ENCODE measurements around the gene UBASH3A.

The UBASH3A gene

DNA sequence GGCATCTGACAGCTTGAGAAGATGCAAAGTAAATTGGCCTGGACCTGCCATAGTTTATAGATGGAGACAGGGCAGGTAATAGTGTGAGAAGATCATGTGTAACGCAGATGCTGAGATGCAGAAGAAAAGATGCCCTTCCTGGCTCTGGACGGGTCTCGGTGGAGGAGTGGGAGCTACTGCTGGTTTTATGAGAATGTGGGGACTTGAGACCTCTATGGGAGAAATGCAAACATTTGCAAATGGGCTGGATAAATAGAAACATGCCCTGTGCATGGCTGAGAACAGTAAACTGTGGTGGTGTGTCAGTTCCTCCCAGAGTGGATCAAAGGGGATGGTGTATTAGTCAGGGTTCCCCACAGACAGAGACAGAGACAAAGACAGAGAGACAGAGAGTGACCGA, 21.9 kb downstream of the UBASH3A start:
- Histone ChIP-seq H3K27me3 (ENCODE audit: control insufficient read depth in 1 of 2, insufficient read depth in 2 of 2, low read length in 2 of 2) (no peaks in the 10 kb centered on the region), H3K36me3 (ENCODE audit: control insufficient read depth in 1 of 2, insufficient read depth in 2 of 2, low read length in 2 of 2) (no peaks in the 10 kb centered on the region), H3K4me3 (ENCODE audit: low read depth in 1 of 2, low read length in 2 of 2) (no peak overlapping the region), H3K9me3 (ENCODE audit: control insufficient read depth in 1 of 2, low read length in 2 of 2) (no peaks in the 10 kb centered on the region), H3K27ac (ENCODE audit: low read depth, low read length) (no peak overlapping the region), H3K9ac (ENCODE audit: low read depth in 1 of 2, low read length in 2 of 2) (no peak overlapping the region), H3K4me1 (ENCODE audit: control insufficient read depth in 1 of 2, insufficient read depth in 2 of 2, low read length in 2 of 2) (peaks cover 8 to 28% of the 10 kb centered on the region in 2 donors)

DNA sequence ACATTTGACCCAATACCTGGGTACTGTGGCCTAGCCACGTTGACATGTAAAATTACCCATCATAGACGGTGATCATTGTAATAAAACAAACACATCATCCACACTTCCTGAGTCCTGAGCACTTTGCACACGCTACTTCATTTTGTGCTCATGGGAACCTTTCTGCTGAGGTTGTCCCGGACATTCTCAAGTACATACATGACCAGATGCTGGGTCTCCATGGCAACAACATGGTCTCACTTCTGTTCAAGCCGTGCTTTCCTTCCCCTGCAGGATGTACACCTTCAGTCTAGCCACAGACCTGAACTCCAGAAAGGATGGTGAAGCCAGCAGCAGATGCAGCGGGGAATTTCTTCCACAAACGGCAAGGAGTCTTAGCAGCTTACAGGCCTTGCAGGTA, 22.7 kb downstream of the UBASH3A start:
- Histone ChIP-seq H3K4me1 (ENCODE audit: control insufficient read depth in 1 of 2, insufficient read depth in 2 of 2, low read length in 2 of 2) (peaks cover 0 to 21% of the 10 kb centered on the region in 2 donors), H3K27me3 (ENCODE audit: control insufficient read depth in 1 of 2, insufficient read depth in 2 of 2, low read length in 2 of 2) (no peaks in the 10 kb centered on the region), H3K9ac (ENCODE audit: low read depth in 1 of 2, low read length in 2 of 2) (no peak overlapping the region), H3K9me3 (ENCODE audit: control insufficient read depth in 1 of 2, low read length in 2 of 2) (no peaks in the 10 kb centered on the region), H3K36me3 (ENCODE audit: control insufficient read depth in 1 of 2, insufficient read depth in 2 of 2, low read length in 2 of 2) (no peaks in the 10 kb centered on the region), H3K4me3 (ENCODE audit: low read depth in 1 of 2, low read length in 2 of 2) (no peak overlapping the region), H3K27ac (ENCODE audit: low read depth, low read length) (no peak overlapping the region)

DNA sequence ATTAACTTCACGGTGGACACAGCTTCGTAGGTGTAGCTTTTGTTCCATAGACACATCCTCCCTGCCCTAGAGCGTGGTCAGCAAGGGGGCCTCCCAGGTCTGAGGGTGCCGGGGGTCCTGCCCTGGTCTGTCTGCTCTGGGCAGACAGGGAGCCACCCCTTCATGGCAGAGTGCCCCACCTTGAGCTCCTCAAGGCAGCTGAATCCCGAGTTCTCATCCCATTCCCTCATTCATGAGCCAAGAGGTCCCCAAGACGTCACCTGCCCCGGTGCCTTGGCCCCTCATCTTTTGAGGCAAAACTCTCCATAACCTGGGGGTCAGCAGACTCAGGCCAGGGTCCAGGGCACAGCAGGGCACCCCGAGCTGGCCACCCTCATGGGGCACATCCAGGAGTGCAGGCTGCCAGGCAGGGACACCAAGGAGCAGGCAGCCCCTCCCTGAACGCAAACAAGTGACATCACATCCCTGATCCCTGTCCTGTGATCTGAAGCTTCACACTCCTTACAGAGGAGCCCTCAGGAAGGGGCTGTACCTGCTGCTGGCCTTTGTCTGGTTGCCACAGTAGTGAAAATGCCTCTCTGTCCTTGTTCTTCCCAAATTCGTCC, 23.3 kb downstream of the UBASH3A start:
- H3K36me3 ChIP-seq (ENCODE audit: control insufficient read depth in 1 of 2, insufficient read depth in 2 of 2, low read length in 2 of 2), result no peaks in the 10 kb centered on the region
- H3K27ac ChIP-seq (ENCODE audit: low read depth, low read length), result no peak overlapping the region
- H3K4me3 ChIP-seq (ENCODE audit: low read depth in 1 of 2, low read length in 2 of 2), result no peak overlapping the region
- no peaks in the 10 kb centered on the region for H3K9me3 ChIP-seq (ENCODE audit: control insufficient read depth in 1 of 2, low read length in 2 of 2)
- peaks cover 0 to 21% of the 10 kb centered on the region in 2 donors for H3K4me1 ChIP-seq (ENCODE audit: control insufficient read depth in 1 of 2, insufficient read depth in 2 of 2, low read length in 2 of 2)
- H3K9ac ChIP-seq (ENCODE audit: low read depth in 1 of 2, low read length in 2 of 2), result no peak overlapping the region
- H3K27me3 ChIP-seq (ENCODE audit: control insufficient read depth in 1 of 2, insufficient read depth in 2 of 2, low read length in 2 of 2), result no peaks in the 10 kb centered on the region

DNA sequence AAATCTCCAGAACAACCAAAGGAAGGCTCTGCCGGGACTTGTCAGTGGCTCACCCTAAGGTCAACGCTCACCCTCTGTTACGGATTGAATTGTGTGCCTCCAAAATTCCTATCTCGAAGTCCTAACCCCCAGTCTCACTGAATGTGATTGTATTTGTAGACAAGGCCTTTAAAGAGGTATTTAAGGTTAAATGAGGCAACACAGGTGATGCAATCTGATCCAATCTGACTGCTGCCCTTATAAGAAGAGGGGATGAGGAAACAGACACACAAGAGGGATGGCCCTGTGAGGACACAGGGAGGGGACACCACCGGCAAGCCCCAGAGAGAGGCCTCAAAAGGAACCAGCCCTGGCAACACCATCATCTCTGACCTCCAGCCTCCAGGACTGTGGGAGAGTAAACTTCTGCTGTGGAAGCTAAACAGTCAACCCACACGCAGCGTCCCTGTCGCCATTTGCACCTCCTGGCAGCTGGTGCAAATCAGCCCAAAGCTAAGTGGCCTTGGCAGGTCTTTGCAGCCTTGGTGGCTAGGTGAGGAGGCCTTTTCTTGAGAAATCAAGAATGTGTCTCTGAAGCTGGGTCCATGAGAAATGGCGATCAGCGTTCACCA, 24.2 kb downstream of the UBASH3A start:
- Histone ChIP-seq H3K4me3 (ENCODE audit: low read depth in 1 of 2, low read length in 2 of 2) (no peak overlapping the region), H3K9me3 (ENCODE audit: control insufficient read depth in 1 of 2, low read length in 2 of 2) (no peaks in the 10 kb centered on the region), H3K27me3 (ENCODE audit: control insufficient read depth in 1 of 2, insufficient read depth in 2 of 2, low read length in 2 of 2) (no peaks in the 10 kb centered on the region), H3K36me3 (ENCODE audit: control insufficient read depth in 1 of 2, insufficient read depth in 2 of 2, low read length in 2 of 2) (no peaks in the 10 kb centered on the region), H3K4me1 (ENCODE audit: control insufficient read depth in 1 of 2, insufficient read depth in 2 of 2, low read length in 2 of 2) (peaks cover 0 to 21% of the 10 kb centered on the region in 2 donors), H3K9ac (ENCODE audit: low read depth in 1 of 2, low read length in 2 of 2) (no peak overlapping the region), H3K27ac (ENCODE audit: low read depth, low read length) (no peak overlapping the region)

DNA sequence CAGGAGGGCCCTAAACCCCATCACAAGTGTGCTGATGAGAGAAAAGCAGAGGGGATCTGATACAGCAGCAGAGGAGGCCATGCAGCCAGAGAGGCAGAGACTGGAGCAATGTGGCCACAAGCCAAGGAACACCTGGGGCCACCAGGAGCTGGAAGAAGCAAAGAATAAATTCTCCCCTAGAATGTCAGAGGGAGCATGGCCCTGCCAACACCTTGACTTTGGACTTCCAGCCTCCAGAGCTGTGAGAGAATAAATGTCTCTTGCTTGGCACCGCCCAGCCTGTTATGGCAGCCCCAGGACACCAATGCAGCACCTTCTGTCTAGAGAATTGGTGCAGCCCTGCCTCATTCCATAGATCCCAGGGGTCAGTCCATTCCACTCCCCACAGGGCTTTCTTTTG, 25.3 kb downstream of the UBASH3A start:
- H3K9ac ChIP-seq (ENCODE audit: low read depth in 1 of 2, low read length in 2 of 2), result no peak overlapping the region
- H3K36me3 ChIP-seq (ENCODE audit: control insufficient read depth in 1 of 2, insufficient read depth in 2 of 2, low read length in 2 of 2), result no peaks in the 10 kb centered on the region
- H3K27me3 ChIP-seq (ENCODE audit: control insufficient read depth in 1 of 2, insufficient read depth in 2 of 2, low read length in 2 of 2), result no peaks in the 10 kb centered on the region
- H3K9me3 ChIP-seq (ENCODE audit: control insufficient read depth in 1 of 2, low read length in 2 of 2), result no peaks in the 10 kb centered on the region
- H3K27ac ChIP-seq (ENCODE audit: low read depth, low read length), result no peak overlapping the region
- no peak overlapping the region for H3K4me3 ChIP-seq (ENCODE audit: low read depth in 1 of 2, low read length in 2 of 2)
- H3K4me1 ChIP-seq (ENCODE audit: control insufficient read depth in 1 of 2, insufficient read depth in 2 of 2, low read length in 2 of 2), result peaks cover 8 to 16% of the 10 kb centered on the region in 2 donors

DNA sequence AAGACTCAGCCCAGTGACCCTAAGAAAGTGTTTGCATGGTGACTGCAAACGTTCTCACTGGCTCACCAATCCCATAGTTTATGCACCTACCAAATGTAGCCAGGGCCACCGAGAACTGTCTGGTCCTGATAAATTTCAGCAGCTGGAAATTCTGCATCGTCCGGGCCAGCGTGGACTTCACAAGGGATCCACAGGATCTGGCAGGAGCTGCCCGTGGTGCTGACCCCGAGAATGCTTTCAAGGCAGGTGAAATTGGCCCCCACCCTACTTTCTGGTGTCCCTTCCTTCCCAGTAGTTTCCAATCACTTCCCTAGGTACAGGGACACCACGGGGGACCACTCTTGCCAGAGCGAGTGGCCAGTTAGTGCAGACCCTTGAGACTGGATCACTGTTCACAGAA, 26.2 kb downstream of the UBASH3A start:
- no peak overlapping the region for H3K27ac ChIP-seq (ENCODE audit: low read depth, low read length)
- peaks cover 0 to 3% of the 10 kb centered on the region in 2 donors for H3K27me3 ChIP-seq (ENCODE audit: control insufficient read depth in 1 of 2, insufficient read depth in 2 of 2, low read length in 2 of 2)
- H3K4me3 ChIP-seq (ENCODE audit: low read depth in 1 of 2, low read length in 2 of 2), result no peak overlapping the region
- H3K36me3 ChIP-seq (ENCODE audit: control insufficient read depth in 1 of 2, insufficient read depth in 2 of 2, low read length in 2 of 2), result no peaks in the 10 kb centered on the region
- peaks cover 10 to 14% of the 10 kb centered on the region in 2 donors for H3K4me1 ChIP-seq (ENCODE audit: control insufficient read depth in 1 of 2, insufficient read depth in 2 of 2, low read length in 2 of 2)
- no peak overlapping the region for H3K9ac ChIP-seq (ENCODE audit: low read depth in 1 of 2, low read length in 2 of 2)
- H3K9me3 ChIP-seq (ENCODE audit: control insufficient read depth in 1 of 2, low read length in 2 of 2), result no peaks in the 10 kb centered on the region

DNA sequence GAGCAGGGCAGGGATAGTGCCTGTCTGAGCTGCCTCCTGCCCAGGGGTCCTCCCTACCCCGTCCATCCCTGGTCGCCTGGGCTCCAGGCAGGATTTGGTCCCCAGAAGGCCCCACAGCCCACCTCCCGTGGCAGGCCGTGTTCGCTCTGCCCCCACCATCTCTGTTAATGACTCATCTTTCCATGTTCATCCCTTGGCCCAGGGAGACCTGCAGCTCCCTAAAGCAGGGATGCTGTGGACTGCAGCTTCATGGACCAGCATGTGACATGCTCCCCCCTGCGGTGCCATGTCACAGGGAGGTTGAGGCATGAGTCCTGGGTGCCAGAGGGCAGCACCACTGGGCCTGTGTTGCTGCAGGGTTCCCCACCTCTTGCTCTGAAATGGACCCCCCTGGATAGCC, 26.8 kb downstream of the UBASH3A start:
- Histone ChIP-seq H3K27me3 (ENCODE audit: control insufficient read depth in 1 of 2, insufficient read depth in 2 of 2, low read length in 2 of 2) (peaks cover 0 to 7% of the 10 kb centered on the region in 2 donors), H3K36me3 (ENCODE audit: control insufficient read depth in 1 of 2, insufficient read depth in 2 of 2, low read length in 2 of 2) (no peaks in the 10 kb centered on the region), H3K4me1 (ENCODE audit: control insufficient read depth in 1 of 2, insufficient read depth in 2 of 2, low read length in 2 of 2) (peaks cover 10 to 14% of the 10 kb centered on the region in 2 donors), H3K4me3 (ENCODE audit: low read depth in 1 of 2, low read length in 2 of 2) (no peak overlapping the region), H3K27ac (ENCODE audit: low read depth, low read length) (no peak overlapping the region), H3K9me3 (ENCODE audit: control insufficient read depth in 1 of 2, low read length in 2 of 2) (no peaks in the 10 kb centered on the region), H3K9ac (ENCODE audit: low read depth in 1 of 2, low read length in 2 of 2) (no peak overlapping the region)

DNA sequence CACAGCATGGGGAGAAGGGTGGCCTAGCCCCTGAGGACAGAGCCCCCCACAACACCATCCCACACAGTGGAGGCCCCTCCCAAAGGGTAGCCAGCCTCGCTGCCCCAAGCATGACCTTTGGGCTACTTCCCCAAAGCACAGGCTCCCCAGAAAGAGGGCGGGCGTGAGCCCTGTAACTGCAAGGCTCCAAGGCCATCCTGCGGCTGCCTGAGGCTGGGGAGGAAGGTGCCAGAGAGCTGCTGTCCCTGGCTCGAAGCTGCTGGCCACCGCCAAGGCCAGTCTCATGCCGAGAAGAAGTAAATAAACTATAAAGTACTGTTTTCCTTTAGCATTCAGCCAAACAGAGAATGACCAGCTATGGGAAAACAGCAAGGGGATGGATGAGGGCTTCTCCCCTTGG, 27.5 kb downstream of the UBASH3A start:
- Histone ChIP-seq H3K27me3 (ENCODE audit: control insufficient read depth in 1 of 2, insufficient read depth in 2 of 2, low read length in 2 of 2) (peaks cover 0 to 7% of the 10 kb centered on the region in 2 donors), H3K9ac (ENCODE audit: low read depth in 1 of 2, low read length in 2 of 2) (no peak overlapping the region), H3K4me3 (ENCODE audit: low read depth in 1 of 2, low read length in 2 of 2) (no peak overlapping the region), H3K36me3 (ENCODE audit: control insufficient read depth in 1 of 2, insufficient read depth in 2 of 2, low read length in 2 of 2) (no peaks in the 10 kb centered on the region), H3K9me3 (ENCODE audit: control insufficient read depth in 1 of 2, low read length in 2 of 2) (no peaks in the 10 kb centered on the region), H3K4me1 (ENCODE audit: control insufficient read depth in 1 of 2, insufficient read depth in 2 of 2, low read length in 2 of 2) (peaks cover 10 to 14% of the 10 kb centered on the region in 2 donors), H3K27ac (ENCODE audit: low read depth, low read length) (no peak overlapping the region)

DNA sequence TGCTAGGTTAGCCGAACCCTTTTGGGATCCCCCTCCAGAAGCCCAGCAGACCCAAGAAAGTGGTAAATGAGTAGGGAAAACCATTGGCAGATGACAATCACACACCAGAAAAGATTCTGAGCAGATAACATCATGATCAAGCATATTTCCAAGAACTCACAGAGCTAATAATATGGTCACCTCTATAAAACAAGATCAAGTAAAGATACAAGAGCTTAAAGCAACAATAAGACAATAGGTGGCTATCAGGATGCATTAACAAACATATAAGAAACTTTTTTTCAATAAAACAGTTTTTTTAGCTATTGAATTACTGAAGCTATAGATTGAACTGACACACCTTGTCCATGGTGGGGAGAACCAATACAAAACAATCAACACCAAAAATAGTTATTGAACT, 29.0 kb downstream of the UBASH3A start:
- peaks cover 2 to 14% of the 10 kb centered on the region in 2 donors for H3K4me1 ChIP-seq (ENCODE audit: control insufficient read depth in 1 of 2, insufficient read depth in 2 of 2, low read length in 2 of 2)
- no peak overlapping the region for H3K4me3 ChIP-seq (ENCODE audit: low read depth in 1 of 2, low read length in 2 of 2)
- H3K9me3 ChIP-seq (ENCODE audit: control insufficient read depth in 1 of 2, low read length in 2 of 2), result no peaks in the 10 kb centered on the region
- H3K27ac ChIP-seq (ENCODE audit: low read depth, low read length), result no peak overlapping the region
- H3K36me3 ChIP-seq (ENCODE audit: control insufficient read depth in 1 of 2, insufficient read depth in 2 of 2, low read length in 2 of 2), result no peaks in the 10 kb centered on the region
- H3K9ac ChIP-seq (ENCODE audit: low read depth in 1 of 2, low read length in 2 of 2), result no peak overlapping the region
- peaks cover 0 to 7% of the 10 kb centered on the region in 2 donors for H3K27me3 ChIP-seq (ENCODE audit: control insufficient read depth in 1 of 2, insufficient read depth in 2 of 2, low read length in 2 of 2)

DNA sequence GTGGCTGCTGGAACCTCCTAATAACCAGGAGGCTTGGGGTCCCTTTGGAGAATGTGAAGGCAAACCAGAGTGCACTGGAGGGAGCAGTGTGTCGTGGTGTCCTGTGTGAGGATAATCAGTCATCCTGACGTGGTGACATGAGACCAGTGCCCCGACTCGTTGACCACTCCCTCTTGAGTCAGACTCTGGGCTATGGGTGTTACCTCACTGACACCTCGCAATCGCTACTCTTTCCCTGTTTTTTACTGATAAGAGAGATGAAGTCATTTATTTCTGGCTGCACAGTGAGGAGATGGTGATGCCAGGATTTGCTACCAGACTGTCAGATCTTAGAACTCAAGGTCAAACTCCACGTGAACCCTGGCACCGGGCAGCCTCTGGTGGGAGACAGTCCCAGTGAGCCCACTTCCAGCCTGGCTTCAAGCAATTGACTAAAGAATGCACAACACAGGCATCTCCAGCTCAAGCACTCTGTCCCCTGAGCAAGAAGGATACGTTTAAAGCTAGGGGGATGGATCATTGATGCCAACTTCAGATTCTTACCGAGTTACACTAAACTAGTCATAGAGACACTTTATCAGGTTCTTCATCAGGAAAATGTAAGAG, 30.3 kb downstream of the UBASH3A start:
- H3K9me3 ChIP-seq (ENCODE audit: control insufficient read depth in 1 of 2, low read length in 2 of 2), result no peaks in the 10 kb centered on the region
- no peaks in the 10 kb centered on the region for H3K36me3 ChIP-seq (ENCODE audit: control insufficient read depth in 1 of 2, insufficient read depth in 2 of 2, low read length in 2 of 2)
- H3K27ac ChIP-seq (ENCODE audit: low read depth, low read length), result no peak overlapping the region
- no peak overlapping the region for H3K4me3 ChIP-seq (ENCODE audit: low read depth in 1 of 2, low read length in 2 of 2)
- H3K9ac ChIP-seq (ENCODE audit: low read depth in 1 of 2, low read length in 2 of 2), result no peak overlapping the region
- H3K27me3 ChIP-seq (ENCODE audit: control insufficient read depth in 1 of 2, insufficient read depth in 2 of 2, low read length in 2 of 2), result peaks cover 0 to 7% of the 10 kb centered on the region in 2 donors
- H3K4me1 ChIP-seq (ENCODE audit: control insufficient read depth in 1 of 2, insufficient read depth in 2 of 2, low read length in 2 of 2), result peaks cover 2 to 14% of the 10 kb centered on the region in 2 donors

Measured in duodenal mucosa (tissue), 2 donors.